GM18505 (cell line): ENCODE results near the gene DIP2C.

ENCODE experiments used
- ATAC-seq: cut with Tn5 transposase; IDR thresholded peaks from one replicate; pipeline ENCODE4 v1.9.1; 2021; ENCODE audit not compliant: unreplicated experiment
- POLR2A ChIP-seq: IDR thresholded peaks from 4 replicates; pipeline ENCODE4 v1.6.1; 2011; ENCODE audit warnings: borderline replicate concordance; ENCODE audit not compliant: insufficient read depth, insufficient read length; ENCODE audit errors: extremely low read depth

The DIP2C gene

DNA sequence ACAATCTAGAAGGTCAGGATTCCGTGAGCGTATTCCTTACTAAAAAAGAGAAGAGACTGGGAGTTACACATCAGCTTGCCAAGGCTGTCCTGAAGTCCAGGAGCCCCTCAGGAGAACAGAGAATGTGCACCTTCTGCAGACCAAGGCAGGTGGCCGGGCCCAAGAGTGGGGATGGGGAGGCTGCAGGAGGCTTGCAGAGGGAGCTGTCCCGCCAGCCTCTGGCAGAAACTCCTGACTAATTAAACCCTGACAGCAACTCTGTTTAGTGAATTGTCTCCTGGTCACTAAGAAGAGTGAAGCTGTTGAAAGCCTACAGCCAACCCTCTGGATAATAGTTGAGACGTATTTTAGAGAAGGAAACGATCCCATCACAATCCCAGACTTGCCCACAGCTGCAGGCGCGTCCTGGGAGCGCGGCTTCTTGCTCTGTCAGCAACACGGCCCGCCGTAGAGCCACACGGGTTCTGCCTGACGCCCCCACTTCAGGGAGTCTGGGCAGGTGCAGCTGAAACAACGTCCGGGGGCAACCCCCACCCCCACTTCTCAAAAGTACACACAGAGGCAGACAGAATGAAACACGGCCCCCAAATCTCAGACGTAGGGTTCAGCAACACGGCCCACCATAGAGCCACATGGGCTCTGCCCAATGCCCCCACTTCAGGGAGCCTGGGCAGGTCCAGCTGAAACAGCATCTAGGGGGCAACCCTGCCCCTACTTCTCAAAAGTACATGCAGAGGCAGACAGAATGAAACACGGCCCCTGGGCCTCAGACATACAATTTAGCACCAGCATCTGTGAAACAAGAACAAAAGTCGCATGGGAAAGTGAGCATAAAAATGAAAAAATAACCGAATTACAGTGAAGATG is 45.2 kb downstream of the DIP2C start:
- no peak for TF ChIP-seq POLR2A
- no peak for ATAC-seq

DNA sequence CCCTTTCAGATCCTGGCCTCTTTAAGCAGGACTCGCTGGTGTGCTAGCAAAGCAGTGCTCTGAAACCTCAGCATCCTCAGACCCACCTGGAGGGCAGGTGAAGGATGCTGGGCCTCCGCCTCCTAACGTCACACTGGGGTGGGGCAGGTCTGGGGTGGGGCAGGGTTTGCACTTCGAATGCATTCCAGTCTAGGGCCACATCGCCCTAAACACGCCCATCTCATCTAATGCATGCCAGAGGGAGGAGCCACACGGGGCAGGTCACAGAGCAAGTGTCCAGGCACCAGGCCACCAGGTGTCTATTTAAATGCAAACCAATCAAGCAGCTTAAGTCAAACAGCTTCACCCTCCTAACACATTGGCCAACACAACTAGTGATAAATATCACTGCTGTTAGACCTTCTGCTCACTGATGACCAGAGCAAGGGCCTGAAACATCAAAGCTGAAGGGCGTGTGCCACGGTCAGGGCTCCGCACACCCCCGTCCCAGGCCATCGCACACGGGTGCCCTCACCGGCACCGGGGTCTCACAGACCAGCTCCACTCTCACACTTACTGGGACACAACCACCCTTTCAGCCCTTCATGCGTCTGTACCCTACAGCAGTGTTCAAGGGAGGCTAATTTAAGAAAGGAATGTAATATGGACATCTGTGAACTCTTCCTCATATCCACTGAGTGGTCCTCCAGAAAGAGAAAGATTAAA is 47.1 kb downstream of the DIP2C start:
- no peak for ATAC-seq
- TF ChIP-seq POLR2A = no peak

- TF ChIP-seq POLR2A = no peak
- ATAC-seq = no peak
Measured at GRCh38 chr10:641149-642010, 48.1 kb downstream of the DIP2C start.

DNA sequence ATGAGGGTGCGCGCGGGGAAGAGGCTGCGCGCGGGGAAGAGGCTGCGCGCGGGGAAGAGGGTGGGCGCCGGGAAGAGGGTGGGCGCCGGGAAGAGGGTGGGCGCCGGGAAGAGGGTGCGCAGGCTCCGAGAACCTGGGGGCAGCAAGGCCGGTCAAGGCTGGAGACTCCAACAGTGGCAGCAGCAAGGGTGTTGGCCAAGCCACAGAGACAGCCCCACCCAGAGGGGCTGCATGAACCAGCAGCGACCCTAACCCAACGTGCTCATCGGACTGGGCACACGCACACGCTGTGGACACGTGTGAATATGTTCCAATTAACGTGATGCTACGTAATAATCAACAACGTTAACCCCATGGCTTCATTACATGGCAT is 48.8 kb downstream of the DIP2C start:
- TF ChIP-seq POLR2A = no peak
- ATAC-seq = no peak

DNA sequence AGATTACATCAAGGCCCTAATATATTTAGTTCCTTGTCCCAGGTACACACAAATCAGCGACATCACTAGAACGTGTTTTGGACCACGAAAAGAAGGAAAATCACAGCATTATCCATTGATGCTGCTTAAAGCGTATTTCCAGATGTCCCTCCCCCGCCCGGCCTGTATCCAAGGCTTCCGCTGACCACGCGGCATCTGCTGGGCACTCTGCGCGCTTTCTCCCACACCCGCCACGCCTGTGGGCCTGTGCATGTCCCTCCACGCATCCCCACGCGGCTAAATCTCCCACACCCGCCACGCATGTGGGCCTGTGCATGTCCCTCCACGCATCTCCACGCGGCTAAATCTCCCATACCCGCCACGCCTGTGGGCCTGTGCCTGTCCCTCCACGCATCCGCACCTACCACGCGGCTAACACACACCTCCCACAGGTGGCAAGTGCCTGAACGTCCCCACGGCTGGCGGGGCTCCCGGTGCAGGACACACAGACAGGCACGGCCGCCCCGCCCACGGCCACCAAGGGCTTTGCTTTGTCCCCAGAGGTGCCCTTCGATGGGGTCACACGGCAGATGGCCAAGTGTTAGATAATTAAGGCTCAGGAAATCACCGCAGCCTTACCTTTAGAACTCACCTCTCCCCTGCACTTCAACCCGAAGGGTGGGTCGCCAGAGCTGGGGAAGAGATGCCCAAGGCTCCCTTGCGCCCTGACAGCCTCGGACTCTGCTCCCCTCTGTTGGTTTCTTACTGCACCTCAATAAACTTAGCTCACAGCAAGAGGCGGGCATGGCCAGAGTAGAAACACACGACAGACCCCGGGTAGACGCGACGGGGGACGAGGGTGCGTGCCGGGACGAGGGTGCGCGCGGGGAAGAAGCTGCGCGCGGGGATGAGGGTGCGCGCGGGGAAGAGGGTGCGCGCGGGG is 49.5 kb downstream of the DIP2C start:
- no peak for ATAC-seq
- TF ChIP-seq POLR2A = no peak

GRCh38 chr10:639001-639750 is 50.3 kb downstream of the DIP2C start:
- no peak for ATAC-seq
- TF ChIP-seq POLR2A = no peak

- no peak for TF ChIP-seq POLR2A
Measured at GRCh38 chr10:637771-638195, 51.7 kb downstream of the DIP2C start.

GRCh38 chr10:637221-637620 is 52.2 kb downstream of the DIP2C start:
- ATAC-seq = no peak
- no peak for TF ChIP-seq POLR2A

More at GRCh38 chr10:637771-638195, 51.7 kb downstream of the DIP2C start:
- ATAC-seq = no peak

GRCh38 chr10:636769-637168 is 52.7 kb downstream of the DIP2C start:
- TF ChIP-seq POLR2A = no peak
- no peak for ATAC-seq

DNA sequence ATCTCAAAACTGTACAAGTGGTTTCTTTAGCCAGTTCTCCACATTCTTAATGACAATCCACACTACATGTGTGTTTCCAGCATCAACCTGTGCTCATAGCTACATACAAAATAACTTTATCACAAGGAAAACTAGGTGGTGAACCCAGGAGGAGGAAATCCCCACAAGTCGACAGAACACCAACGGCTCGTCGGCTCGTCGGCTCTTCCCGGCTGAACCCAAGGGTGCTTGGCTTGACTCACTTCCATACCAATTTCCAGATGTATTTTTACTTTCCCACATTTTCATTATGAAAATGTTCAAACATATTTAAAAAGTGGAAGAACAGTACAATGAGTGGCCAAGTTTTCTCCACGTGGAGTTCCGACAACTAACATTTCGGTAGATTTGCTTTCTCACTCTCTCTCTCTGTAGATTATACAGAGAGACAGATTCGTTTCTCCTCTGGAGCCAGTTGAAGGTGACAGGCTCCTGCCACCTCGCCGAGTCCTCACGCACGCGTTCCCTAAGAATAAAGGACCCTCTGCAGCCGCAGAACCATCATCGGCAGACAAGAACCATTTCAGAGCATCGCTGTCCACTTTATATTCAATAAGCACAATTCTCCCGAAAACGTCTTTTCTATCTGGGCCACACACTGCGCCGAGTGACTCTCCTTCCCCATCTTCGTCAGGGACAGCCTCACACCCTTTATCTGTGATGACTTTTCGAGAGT is 53.3 kb downstream of the DIP2C start:
- no peak for ATAC-seq
- no peak for TF ChIP-seq POLR2A

DNA sequence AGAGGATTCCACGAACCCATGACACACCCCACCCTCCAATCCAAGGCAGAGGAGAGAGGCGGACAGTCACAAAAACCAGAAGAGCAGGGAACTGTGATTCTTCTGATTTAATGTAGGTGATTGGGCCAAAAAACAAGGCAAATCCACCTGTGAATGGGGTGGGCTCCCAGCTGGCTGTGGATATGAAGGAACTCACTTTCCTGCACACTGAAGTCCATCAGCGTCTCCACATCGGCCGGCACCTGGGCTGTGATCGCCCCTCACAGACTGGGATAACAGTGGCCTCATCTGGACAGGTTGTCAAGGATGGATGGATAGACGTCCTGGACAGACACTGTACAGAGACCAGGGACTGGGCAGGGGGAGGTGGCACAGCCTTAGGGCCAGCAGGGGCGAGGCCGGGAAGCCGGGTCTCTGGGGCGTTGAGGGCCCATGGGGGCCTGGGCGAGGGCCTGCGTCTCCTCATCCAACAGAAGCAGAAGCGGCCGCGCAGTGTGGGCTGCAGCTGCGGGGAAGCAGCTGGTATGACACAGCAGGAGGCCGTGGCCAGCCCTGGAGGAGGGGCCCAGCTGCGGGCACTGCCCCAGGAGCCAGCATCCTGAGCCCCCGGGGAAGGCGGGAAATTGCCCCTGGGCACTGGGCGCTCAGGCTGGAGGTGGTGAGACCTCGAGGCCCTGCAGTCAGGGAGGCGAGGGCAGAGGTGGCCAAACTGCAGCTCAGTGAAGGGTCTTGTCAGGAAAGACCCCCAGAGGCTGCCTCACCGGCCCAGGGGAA is 54.2 kb downstream of the DIP2C start:
- ATAC-seq = no peak
- TF ChIP-seq POLR2A = no peak

DNA sequence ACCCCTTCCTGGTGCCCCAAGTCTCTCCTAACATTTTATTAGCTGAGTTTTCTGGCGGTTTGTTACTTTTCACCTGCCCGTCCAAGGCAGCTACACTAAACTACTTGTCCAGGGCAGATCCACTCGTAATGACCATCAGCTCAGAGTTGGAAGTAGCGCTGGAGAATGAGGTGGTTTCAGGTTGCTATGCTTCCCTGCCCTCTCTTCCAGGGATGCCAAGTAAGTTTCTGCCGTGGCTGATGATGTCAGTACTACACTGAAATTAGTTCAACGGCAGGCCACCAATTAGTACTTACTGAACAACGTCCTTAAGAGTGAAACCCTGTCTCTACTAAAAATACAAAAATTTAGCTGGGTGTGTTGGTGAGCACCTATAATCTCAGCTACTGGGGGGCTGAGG is 55.2 kb downstream of the DIP2C start:
- no peak for ATAC-seq
- no peak for TF ChIP-seq POLR2A
